Measurements from ENCODE around the gene KLHL3. TPM values are rescaled to one million over a fixed set of nuclear protein-coding genes. Genes with fewer than 3 reads are reported as not detected.

The KLHL3 gene
- polyA plus RNA-seq, 1 of the 3 experiments (the other 2 are of a cell fraction) = 3.8 TPM

GRCh38 chr5:137667341-137667740, 68.5 kb downstream of the KLHL3 start (continued):
- TF ChIP-seq EZH2phosphoT487 (IDR thresholded peaks at IDR 0.05; ENCODE audit: borderline replicate concordance, low read depth) = no peak

- POLR2A ChIA-PET = no interaction called here
- no peaks in the 10 kb centered on the region for H3K36me3 ChIP-seq (replicated peaks in 1 of 2; ENCODE audit: control insufficient read depth in 1 of 2, insufficient read depth in 2 of 2, low read length in 1 of 2)
- no peak overlapping the region for H3K9ac ChIP-seq
- DNase-seq = no peak
- no peak for TF ChIP-seq NRF1 (IDR thresholded peaks at IDR 0.05; ENCODE audit: low read depth, low read length)
- no peak for TF ChIP-seq MEF2A (IDR thresholded peaks at IDR 0.05; ENCODE audit: borderline replicate concordance, low read depth)
- no peak for TF ChIP-seq JUND (IDR thresholded peaks at IDR 0.05)
- no peak for TF ChIP-seq PBX3 (IDR thresholded peaks at IDR 0.05)
- TF ChIP-seq MAX (IDR thresholded peaks at IDR 0.05; ENCODE audit: low read depth) = no peak
- no peak for TF ChIP-seq EP300 (IDR thresholded peaks at IDR 0.05; ENCODE audit: borderline replicate concordance in 1 of 2, low read depth in 1 of 2, low read length in 1 of 2)
- TF ChIP-seq RCOR1 (IDR thresholded peaks at IDR 0.05; ENCODE audit: low read length) = no peak
- TF ChIP-seq ZBTB33 (IDR thresholded peaks at IDR 0.05; ENCODE audit: borderline replicate concordance, low read depth) = no peak
- TF ChIP-seq POLR2AphosphoS5 (IDR thresholded peaks at IDR 0.05; ENCODE audit: low read depth, low read length) = no peak
- no peak for TF ChIP-seq YY1 (IDR thresholded peaks at IDR 0.05; ENCODE audit: low read depth)
- no peak for TF ChIP-seq TCF12 (IDR thresholded peaks at IDR 0.05)
- TF ChIP-seq REST (IDR thresholded peaks at IDR 0.05; ENCODE audit: low read depth, low read length) = no peak
- no peak for TF ChIP-seq RXRA (IDR thresholded peaks at IDR 0.05; ENCODE audit: borderline replicate concordance, low read depth)
- TF ChIP-seq FOXM1 (IDR thresholded peaks at IDR 0.05; ENCODE audit: low read depth) = no peak
- no peak for TF ChIP-seq FOXJ3 (CRISPR knock-in tag; IDR thresholded peaks at IDR 0.05)
- no peak for TF ChIP-seq RFX5 (IDR thresholded peaks at IDR 0.05; ENCODE audit: low read length)
- H3K4me2 ChIP-seq = no peak overlapping the region
- H3K79me2 ChIP-seq (ENCODE audit: insufficient read depth) = no peaks in the 10 kb centered on the region
- WGBS (ENCODE audit: low lambda C conversion rate) = 40% methylated on average over 2 of the region's 2 CpGs
- no peaks in the 10 kb centered on the region for H3F3A ChIP-seq (replicated peaks; ENCODE audit: insufficient read depth)
- no peak overlapping the region for H3K27ac ChIP-seq (ENCODE audit: low read depth in 2 of 2, low read length in 1 of 2)
- H3K9me2 ChIP-seq = no peaks in the 10 kb centered on the region
- CTCF ChIA-PET = interaction anchor here (1.3 to 4.8 kb wide), 3 partner anchors 38 to 76 kb away, joined by 8 to 22 read pairs (median 12); partner anchors contain the start of gene KLHL3
- no peaks in the 10 kb centered on the region for H4K20me1 ChIP-seq (ENCODE audit: insufficient read depth)
- H3K27me3 ChIP-seq (ENCODE audit: insufficient read depth) = no peaks in the 10 kb centered on the region
- H3K4me3 ChIP-seq (ENCODE audit: low read depth in 2 of 2, low read length in 1 of 2) = no peak overlapping the region
- no peaks in the 10 kb centered on the region for H3K9me3 ChIP-seq
- no peaks in the 10 kb centered on the region; a peak in 1 of 4 replicates for H3K4me1 ChIP-seq (ENCODE audit: control insufficient read depth in 1 of 2, insufficient read depth in 2 of 2, low read depth in 1 of 2, low read length in 1 of 2)
- H2AFZ ChIP-seq (ENCODE audit: low read depth) = no peak overlapping the region; the same call in 1 of the 2 replicates
Observed at GRCh38 chr5:137666901-137667300, 69.0 kb downstream of the KLHL3 start.
